NCI-H2196 (cell line): Measurements from ENCODE around the gene MAPRE3.

Experiments
- DNase-seq: peaks from one replicate; lab custom pipeline; 2025; ENCODE audit not compliant: unreplicated experiment; lab: John Stamatoyannopoulos, UW

MAPRE3 gene

DNA sequence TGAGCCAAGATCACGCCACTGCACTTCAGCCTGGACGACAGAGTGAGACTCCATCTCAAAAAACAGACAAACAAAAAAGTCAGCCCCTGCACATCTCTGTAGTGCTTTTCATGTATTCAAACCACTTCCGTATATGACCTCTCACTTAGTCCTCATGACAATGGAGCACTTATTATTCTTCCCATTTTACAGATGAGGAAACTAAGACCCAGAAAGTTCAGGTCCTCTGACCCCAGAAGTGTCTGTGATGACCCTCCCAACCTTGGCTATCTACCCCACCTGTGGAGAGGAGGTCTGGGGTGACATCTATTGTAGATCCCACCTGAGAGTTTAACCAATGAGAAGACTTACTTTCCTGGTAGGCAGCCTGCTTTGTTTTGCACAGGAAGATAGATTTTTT, 21.6 kb upstream of the MAPRE3 start:
- no peak for DNase-seq

- DNase-seq, result no peak
Measured at GRCh38 chr2:26950246-26950645, 20.2 kb upstream of the MAPRE3 start.

GRCh38 chr2:26951236-26951635, 19.2 kb upstream of the MAPRE3 start:
- no peak for DNase-seq

DNA sequence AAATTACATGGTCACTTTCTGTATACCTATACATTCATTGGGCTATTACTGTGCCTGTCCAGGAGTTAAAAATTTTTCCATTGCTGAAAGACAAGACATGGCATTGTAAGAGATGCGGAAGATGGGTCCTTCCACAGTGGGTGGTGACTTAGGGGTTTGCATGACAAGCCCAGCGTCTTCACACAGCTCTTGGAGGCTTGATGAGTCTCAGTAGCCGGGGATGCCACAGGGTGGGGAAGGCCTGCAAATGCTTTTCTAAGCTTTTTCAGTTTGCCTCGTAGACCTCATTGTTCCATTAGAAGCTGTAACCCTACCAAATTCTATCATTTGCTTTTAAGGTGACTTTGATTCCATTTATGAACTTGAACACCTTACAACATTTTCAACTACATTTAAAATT, 18.1 kb upstream of the MAPRE3 start:
- no peak for DNase-seq

- no peak for DNase-seq
Measured at GRCh38 chr2:26954135-26954534, 16.3 kb upstream of the MAPRE3 start.

DNA sequence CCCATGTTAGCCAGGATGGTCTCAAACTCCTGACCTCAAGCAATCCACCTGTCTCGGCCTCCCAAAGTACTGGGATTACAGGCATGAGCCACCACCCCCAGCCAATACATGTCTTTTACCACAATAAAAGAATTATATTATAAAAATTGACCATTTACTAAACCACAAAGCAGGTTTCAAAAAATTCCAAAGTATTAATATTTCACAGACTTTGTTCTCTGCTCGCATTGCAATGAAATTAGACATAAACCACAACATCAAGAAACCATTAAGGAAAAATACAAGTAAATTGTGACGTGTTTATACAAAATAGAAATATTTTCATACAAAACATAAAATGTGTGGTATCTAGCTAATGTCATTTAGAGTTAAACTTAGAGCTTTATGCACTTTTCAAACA, 13.4 kb upstream of the MAPRE3 start:
- DNase-seq, result no peak

DNA sequence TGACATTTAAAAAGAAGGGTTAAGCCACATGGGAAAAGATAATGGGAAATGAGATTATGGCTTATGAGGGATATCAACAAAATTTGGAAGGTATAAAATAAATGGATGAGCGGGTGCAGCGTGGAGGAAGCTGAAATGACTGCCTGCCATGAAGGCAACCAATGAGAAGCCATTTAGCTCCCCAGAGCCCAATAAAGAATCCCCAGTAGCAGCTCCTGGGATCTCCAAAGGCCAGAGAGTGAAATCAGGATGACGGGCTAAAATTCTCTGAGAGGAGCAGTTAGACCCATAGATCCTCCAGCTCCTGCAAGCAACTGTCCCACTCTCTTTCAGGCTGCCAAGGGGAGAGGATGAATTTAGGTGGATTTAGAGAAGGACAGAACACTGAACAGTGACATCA, 12.9 kb upstream of the MAPRE3 start:
- no peak for DNase-seq

DNA sequence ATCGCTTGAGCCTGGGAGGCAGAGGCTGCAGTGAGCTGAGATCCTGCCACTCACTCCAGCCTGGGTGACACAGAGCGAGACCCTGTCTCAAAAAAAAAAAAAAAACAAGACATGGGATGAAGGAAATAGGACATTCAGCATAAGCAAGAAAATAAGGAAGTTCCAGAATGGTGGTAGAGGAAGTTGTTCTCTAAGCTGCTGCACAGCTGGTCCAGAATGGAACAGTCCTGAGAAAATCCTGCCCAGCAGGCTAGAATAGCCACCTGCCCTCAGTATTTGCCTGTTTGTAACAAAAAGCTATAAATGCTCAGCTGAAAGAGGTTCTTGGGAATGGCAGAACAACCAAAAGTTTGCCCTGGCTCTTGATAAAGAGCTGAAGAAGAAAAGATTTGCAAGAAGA, 11.1 kb upstream of the MAPRE3 start:
- no peak for DNase-seq

DNA sequence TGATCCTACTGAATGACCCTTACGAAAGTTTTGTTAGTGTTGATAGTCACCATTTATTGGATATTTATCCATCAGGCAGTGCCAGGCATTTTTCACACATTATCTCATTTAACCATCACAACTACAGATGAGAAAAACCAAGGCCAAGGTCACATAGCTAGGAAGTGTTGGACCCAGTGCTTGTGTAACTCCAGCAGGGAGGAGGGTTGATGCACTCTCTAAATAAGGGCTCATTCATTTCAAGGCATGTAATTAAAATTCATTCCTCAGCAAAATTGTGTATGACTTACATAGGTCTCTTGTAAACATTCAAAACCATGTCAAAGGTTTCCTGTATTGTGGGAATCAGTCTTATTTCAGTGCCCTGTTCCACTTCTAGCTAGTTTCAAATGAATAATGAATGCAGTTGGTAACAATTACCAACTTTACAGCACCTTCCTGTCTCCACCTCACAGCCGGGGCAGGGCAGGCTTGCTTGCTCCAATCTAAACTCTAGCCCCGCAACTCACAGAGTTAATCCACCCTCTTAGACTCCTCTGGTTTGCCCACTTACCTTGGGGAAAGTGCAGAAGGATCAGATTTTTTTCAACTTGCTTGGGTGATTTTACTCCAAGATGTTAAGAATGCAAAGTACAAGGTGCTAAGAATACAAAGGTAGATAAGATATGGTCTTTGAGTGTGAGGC, 5.8 kb upstream of the MAPRE3 start:
- no peak for DNase-seq

- DNase-seq, result no peak
Measured at GRCh38 chr2:26968001-26968400, 2.4 kb upstream of the MAPRE3 start.

GRCh38 chr2:26969077-26969844, 1.2 kb upstream of the MAPRE3 start:
- no peak for DNase-seq

GRCh38 chr2:26970928-26971627, 641 bp downstream of the MAPRE3 start:
- DNase-seq, result no peak

DNA sequence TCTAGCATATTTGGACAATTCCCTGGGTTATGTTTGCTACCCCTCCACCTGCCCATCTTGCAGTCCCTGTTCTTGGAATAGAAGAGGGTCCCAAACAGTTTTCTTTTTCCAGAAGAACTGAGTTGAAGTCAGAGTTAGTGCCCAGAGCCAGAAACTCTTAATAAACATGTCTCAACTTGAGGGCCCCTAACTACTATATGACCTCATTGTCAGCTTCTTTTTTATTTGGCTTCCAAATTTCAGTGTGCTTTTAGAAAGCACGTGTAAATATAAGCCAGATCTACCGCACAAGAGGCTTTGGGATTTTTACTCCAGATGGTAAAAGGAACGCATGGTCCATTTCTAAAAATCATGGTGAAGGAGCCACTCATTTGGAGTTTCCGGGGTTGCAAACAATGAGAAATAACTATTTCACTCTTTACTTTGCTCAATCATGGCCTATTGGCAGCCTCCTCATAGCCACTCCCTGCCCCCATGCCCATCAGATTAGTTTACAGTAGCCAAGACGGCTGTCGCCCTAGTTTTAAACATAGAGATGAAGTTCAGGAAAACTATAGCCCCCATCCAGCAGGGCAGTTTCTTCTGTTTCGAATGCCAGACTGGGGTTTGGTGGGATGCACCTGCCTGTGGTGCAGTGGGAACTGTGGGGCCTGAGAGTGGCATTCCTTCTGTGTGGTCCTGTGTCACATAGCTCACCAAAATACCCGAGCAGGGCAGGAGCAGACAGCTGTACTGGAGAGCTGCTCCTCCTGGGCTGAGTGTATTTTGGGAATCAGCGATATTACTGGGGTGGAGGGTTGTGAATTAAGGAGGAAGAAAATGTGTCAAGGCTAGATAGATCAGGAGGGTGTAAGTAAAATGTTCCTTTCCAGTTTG, 1.7 kb downstream of the MAPRE3 start:
- no peak for DNase-seq

DNA sequence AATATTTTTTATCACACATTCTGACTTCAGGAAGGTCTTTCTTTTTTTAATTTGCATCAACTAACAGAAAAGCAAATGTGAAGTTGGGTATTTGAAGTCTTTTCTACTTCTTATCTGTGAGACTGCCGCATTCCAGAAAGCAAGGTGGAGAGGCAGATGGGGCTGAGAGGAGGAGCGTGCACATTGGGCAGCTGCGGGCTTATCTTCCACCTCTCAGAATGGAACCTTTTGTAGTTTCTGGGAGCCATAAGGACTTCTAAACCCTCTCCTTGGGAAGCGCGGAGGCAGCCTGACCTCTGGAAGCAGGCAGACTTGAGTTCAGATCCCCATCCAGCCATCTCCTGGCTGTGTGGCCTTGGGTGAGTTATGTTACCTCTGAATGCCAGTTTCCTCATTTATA, 3.9 kb downstream of the MAPRE3 start:
- DNase-seq, result no peak

DNA sequence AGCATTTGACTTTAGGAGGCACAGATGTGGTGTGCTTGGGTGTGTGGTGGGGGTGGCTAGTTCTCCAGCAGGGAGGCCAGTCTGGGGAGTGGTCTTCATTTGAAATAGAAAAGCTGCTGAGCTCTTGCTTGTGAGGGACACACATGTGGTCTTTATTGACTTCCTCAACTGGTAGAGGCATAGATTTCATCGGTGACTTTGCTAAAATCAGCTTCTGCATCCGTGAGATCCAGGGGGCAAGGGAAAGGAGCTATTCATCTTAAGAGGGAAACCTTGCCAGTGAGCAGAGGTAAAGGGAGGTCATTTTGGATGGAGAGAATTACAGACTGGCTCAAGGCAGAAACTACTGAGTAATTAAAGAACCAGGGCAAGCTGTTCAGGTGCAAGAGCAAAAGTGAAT, 4.7 kb downstream of the MAPRE3 start:
- no peak for DNase-seq

DNA sequence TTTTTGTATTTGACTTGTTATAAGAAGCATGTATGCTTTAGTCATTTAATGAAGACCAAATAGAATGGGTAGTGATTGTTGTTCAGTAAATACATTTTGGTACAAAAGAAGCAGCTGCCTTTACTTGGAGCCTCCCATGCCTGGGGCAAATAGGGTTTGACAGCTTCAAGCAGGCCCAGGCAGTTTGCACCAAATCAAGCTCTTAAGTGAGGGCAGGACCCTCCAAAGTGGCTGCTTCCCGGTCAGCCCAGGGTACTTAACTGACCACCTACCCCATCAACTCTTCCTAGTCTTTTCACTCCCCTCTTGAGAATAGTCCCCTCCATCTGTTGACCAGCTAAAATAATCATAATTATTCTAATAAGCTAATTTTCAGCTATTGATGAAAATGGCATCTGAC, 5.2 kb downstream of the MAPRE3 start:
- DNase-seq, result no peak

GRCh38 chr2:26976237-26976636, 5.8 kb downstream of the MAPRE3 start:
- no peak for DNase-seq

GRCh38 chr2:26977012-26977411, 6.6 kb downstream of the MAPRE3 start:
- no peak for DNase-seq

GRCh38 chr2:26978061-26978596, 7.7 kb downstream of the MAPRE3 start:
- DNase-seq, result peak; percentile 56

DNA sequence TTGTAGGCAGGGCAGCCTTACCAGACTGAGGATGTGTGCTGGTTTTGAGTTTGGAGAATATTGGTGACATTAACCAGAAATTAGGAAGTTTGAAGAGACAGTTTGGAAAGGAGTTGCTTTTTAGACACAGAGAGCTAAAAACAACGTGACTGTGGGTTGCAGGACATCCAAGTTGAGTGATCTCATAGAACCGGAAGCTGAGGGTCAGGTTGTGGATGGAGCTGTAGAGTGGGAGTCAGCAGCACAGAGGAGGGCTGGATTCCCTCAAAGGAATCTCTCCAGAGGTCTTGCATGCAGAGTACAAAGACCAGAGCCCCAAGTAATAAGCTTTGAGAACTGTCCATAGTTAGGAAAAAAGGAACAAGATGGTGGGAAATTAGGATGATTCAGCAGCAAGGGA, 9.3 kb downstream of the MAPRE3 start:
- no peak for DNase-seq

GRCh38 chr2:26980971-26981370, 10.5 kb downstream of the MAPRE3 start:
- DNase-seq, result no peak
